ENCODE data around the gene ATOSA. TPM values are rescaled to one million over a fixed set of nuclear protein-coding genes. Genes with fewer than 3 reads are reported as not detected.
A peak's percentile ranks its signal among the peaks of the same experiment; 100 is the strongest.

Gene ATOSA
- total and polyA plus RNA-seq, 2 of the 13 experiments (the other 11 are each of a cell fraction or from before 2014, with no cell fraction given): 6.6 to 16.3 TPM

GRCh38 chr15:52679232-52680040, at the start of gene ATOSA (continued):
- TF ChIP-seq ZBED4 (CRISPR knock-in tag; IDR thresholded peaks at IDR 0.05; ENCODE audit: borderline replicate concordance) (no peak), ZNF503 (CRISPR knock-in tag; IDR thresholded peaks at IDR 0.05) (no peak), ZNF780A (CRISPR knock-in tag; IDR thresholded peaks at IDR 0.05) (no peak), ZNF331 (CRISPR knock-in tag; IDR thresholded peaks at IDR 0.05) (0 out of 2 replicates have a peak, but pooled peaks have one; percentile 18), ELF1 (CRISPR knock-in tag; IDR thresholded peaks at IDR 0.05) (peak; percentile 65), KMT2B (CRISPR knock-in tag; IDR thresholded peaks at IDR 0.05) (peak; percentile 70; the same call in 1 of the 2 replicates), TOE1 (CRISPR knock-in tag; IDR thresholded peaks at IDR 0.05) (no peak), SIN3B (IDR thresholded peaks at IDR 0.05; ENCODE audit: low read length) (no peak), KDM2A (CRISPR knock-in tag; IDR thresholded peaks at IDR 0.05; ENCODE audit: borderline replicate concordance, low read depth) (peak; percentile 60), GABPB1 (CRISPR knock-in tag; IDR thresholded peaks at IDR 0.05) (peak; percentile 95), FOXC1 (CRISPR knock-in tag; IDR thresholded peaks at IDR 0.05; ENCODE audit: borderline replicate concordance) (no peak), FOSL2 (CRISPR knock-in tag; IDR thresholded peaks at IDR 0.05) (peak; percentile 22; the same call in 1 of the 2 replicates), TMF1 (CRISPR knock-in tag; IDR thresholded peaks at IDR 0.05; ENCODE audit: low read depth) (0 out of 2 replicates have a peak, but pooled peaks have one; percentile 35), SP4 (CRISPR knock-in tag; IDR thresholded peaks at IDR 0.05) (peak; percentile 53; the same call in 1 of the 2 replicates), MAZ (IDR thresholded peaks at IDR 0.05; ENCODE audit: borderline replicate concordance, low read depth, low read length) (no peak), MAZ (CRISPR knock-in tag; IDR thresholded peaks at IDR 0.05; ENCODE audit: low read depth) (peak; percentile 39; the same call in 1 of the 2 replicates), EP300 (IDR thresholded peaks at IDR 0.05; ENCODE audit: low read depth in 2 of 2, low read length in 2 of 2) (0 out of 4 replicates have a peak, but pooled peaks of 1 of the 2 experiments have one; percentile 10), EP300 (CRISPR knock-in tag; IDR thresholded peaks at IDR 0.05; ENCODE audit: borderline replicate concordance) (no peak), ZNF484 (CRISPR knock-in tag; IDR thresholded peaks at IDR 0.05; ENCODE audit: borderline replicate concordance, low read depth) (no peak), ZNF292 (CRISPR knock-in tag; IDR thresholded peaks at IDR 0.05; ENCODE audit: borderline replicate concordance, low read depth) (0 out of 2 replicates have a peak, but pooled peaks have one; percentile 3), BORCS8-MEF2B (CRISPR knock-in tag; IDR thresholded peaks at IDR 0.05) (peak; percentile 41; the same call in 1 of the 2 replicates), ZNF143 (CRISPR knock-in tag; IDR thresholded peaks at IDR 0.05) (peak; percentile 58; the same call in 1 of the 2 replicates), GATAD1 (CRISPR knock-in tag; IDR thresholded peaks at IDR 0.05) (peak; percentile 74), ZNF775 (CRISPR knock-in tag; IDR thresholded peaks at IDR 0.05; ENCODE audit: borderline replicate concordance) (0 out of 2 replicates have a peak, but pooled peaks have one; percentile 22), MEIS1 (CRISPR knock-in tag; IDR thresholded peaks at IDR 0.05; ENCODE audit: borderline replicate concordance) (peak; percentile 69; the same call in 1 of the 2 replicates)

Data from HepG2 (cell line).